ENCODE data around the gene GON4L.
A peak's percentile ranks its signal among the peaks of the same experiment; 100 is the strongest.
"Not testable (repeated sequence)": the region's sequence is repeated elsewhere in the genome, so short reads cannot be mapped to it uniquely, and the experiment has no call there.

Gene GON4L

DNA sequence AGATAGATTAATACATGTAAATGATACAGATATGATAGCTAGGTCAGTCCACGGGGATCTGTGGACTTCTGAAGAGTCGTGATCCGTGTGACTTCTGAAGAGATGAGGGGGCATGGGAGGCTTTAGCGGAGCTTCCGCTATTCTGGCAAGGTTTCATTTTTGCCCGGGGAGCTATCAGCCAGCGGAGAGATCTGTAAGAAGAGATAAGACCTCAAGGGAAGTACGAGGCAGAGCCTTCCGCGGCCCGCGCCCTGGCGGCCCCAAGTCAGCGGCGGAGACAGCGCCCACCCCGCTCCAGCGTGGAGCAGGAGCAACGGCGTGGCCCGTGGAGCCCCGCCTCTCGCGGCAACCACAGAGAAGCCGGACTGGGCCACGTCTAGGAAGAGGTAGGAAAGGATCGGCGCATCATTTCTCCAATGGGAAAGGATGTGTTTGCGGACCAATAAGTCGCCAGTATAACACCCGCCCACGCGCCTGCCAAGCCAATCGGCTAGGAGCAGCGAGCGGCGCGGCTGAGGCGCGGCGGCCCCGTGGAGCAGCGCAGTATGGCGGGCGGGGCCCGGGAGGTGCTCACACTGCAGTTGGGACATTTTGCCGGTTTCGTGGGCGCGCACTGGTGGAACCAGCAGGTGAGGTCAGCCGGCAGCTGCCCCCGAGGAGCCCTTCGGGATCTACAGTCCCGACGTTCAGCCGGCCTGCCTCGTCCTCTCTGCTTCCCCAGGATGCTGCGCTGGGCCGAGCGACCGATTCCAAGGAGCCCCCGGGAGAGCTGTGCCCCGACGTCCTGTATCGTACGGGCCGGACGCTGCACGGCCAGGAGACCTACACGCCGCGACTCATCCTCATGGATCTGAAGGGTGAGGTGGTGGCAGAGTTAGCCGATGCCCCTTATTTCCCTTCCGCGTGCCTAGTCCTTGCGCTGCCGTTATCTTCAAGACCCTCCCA, 111.5 kb downstream of the GON4L start:
- peak; percentile 94 for DNase-seq

DNA sequence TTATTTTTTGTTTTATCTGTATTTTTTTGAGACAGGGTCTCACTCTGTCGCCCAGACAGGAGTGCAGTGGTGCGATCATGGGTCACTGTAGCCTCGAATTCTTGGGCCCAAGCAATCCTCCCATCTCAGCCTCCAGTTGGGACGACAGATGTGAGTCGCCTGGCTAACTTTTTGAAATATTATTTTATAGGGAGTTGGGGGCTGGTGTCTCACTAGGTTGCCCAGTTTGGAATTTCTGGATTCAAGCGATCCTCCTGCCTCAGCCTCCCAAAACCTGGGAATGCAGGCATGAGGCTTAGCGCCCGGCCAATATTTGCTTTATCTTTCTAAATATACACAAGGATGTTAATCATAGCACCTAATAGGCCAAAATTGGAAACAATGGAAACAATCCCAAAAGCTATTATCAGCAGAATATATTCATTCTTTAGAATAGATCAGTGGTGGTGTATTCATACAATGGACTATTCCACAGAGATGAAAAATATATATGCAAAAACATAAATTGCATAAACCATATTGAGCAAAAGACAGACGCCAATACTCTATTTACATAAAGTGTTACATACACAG, 112.2 kb downstream of the GON4L start:
- no peak for DNase-seq

DNA sequence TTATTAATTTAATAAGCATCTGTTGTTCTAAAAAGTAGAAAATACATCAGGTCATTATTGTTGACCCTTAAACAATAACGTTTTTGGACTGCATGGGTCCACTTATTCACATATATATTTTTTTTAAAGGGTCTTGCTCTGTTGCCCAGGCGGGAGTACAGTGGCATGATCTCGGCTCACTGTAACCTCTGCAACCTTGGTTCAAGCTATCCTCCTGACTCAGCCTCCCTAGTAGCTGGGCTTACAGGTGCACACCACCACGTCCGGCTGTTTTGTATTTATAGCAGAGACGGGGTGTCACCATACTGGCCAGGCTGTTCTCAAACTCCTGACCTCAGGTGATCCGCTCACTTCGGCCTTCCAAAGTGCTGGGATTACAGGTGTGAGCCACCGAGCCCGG, 115.1 kb downstream of the GON4L start:
- DNase-seq, result no peak

DNA sequence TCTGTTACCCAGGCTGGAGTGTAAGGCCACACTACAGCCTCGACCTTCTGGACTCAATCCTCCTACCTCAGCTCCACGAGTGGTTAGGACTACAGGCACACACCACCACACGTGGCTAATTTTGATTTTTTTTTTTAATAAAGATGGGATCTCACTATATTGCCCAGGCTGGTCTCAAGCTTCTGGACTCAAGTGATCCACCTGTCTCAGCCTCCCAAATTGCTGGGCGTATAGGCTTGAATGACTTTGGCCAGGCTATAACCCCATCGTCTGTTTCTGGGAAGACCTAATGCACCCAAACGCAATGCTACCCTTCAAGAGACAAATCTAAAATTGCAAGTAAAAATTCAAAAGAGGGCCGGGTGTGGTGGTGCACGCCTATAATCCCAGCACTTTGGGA, 116.0 kb downstream of the GON4L start:
- DNase-seq, result no peak

DNA sequence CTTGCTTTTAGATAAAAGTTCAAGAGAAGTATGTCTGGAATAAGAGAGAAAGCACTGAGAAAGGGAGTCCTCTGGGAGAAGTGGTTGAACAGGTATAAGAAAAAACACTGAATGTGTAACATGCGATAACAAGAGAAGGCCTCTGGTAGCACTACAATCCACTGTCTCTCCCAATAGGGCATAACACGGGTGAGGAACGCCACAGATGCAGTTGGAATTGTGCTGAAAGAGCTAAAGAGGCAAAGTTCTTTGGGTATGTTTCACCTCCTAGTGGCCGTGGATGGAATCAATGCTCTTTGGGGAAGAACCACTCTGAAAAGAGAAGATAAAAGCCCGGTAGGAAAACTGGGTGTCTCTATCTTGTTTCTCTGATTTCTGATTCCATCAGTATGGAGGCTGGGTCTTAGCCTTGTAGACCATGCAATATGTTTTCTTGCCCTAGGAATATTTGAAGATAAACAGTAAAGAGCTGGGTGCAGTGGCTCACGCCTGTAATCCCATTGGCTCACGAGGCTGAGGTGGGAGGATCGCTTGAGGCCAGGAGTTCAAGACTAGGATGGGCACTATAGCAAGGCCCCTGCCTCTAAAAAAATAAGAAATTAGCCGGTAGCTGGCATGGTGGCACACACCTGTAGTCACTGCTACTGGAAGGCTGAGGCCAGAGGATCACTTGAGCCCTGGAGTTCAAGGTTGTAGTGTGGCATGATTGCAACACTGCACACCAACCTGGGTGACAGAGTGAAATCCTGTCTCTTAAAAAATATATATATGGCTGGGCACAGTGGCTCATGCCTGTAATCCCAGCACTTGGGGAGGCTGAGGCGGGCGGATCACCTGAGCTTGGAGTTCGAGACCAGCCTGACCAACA, 127.7 kb downstream of the GON4L start:
- DNase-seq, result peak; percentile 43

DNA sequence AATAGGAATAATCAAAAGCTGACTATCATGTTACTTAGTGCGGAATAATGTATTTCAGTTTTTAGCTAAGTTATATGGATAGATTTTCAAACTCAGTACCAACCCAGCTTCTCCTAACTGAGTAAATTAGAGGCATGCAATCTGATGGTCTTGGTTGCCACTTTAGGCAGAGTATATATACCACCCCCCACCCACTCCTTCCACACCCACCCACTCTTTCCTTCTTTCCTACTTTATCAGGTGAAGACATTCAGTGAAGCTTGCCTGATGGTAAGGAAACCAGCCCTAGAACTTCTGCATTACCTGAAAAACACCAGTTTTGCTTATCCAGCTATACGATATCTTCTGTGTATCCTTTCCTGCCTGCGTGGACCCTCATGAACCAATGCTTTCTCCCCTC, 131.9 kb downstream of the GON4L start:
- no peak for DNase-seq

DNA sequence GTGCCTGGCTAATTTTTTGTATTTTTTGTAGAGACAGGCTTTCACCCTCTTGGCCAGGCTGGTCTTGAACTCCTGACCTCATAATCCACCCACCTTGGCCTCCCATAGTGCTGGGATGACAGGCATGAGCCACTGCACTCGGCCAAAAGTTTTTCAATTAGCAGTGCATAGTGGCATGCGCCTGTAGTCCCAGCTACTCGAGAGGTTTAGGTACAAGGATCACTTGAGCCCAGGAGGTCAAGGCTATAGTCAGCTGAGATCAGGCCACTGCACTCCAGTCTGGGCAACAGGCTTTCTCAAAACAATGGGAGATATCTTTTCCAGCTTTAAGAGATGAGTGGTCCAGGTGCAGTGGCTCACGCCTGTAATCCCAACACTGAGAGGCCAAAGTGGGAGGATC, 137.3 kb downstream of the GON4L start:
- DNase-seq, result no peak

DNA sequence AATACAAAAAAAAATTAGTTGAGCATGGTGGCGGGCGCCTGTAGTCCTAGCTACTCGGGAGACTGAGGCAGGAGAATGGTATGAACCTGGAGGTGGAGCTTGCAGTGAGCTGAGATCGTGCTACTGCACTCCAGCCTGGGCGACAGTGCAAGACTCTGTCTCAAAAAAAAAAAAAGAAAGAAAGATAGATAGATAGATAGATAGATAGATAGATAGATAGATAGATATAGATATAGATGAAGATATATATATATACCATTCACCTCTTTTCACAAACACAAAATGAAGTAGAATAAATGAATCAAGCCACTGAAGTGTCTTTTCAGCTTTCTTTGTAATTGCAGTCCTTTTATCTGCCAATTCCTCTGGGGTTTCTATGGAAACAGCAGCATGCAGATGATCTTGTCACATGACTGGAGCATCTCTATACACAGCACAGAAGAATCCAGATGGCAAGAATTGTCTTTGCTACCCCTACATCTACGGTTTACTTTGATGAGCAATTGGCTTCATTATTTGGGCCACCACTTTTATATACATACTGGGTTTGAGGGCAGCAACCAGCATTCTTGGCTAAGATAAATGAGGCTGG, 138.4 kb downstream of the GON4L start:
- not testable (repeated sequence) for DNase-seq

DNA sequence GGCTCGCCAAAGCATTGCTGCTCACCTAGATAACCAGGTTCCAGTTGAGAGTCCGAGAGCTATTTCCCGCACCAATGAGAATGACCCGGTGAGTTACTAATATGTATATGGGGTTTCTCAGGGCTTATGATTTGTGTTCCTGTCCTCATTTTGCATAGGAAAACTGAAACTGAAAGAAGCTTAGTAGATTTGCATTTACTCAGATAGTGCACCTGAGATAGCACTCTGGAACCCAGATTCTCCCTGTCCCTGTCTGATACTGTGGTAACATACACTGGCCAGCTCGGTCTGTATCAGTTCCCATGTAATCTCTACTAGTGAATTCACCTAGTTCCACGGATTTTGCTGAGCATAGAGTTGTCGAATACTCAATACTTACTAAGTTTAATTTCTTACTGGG, 140.0 kb downstream of the GON4L start:
- DNase-seq, result no peak

DNA sequence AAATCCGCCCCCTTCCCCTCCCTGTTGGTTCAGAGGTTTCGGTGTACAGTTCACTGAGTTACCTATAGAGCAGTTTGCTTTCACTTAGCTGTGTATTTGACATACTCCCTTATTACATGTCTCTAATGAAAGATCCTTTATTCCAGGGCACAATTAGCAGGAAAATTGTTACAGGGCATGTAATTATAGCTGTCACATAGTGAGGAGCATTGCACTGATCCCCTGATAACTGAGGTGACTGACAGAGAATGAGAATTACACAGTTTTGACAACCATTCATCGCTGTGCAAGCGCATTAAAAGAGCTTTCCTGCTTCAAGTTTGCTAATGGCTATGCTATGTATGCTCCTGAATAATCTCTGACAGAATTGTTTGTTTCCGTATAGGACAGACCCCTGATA, 141.2 kb downstream of the GON4L start:
- DNase-seq, result no peak

DNA sequence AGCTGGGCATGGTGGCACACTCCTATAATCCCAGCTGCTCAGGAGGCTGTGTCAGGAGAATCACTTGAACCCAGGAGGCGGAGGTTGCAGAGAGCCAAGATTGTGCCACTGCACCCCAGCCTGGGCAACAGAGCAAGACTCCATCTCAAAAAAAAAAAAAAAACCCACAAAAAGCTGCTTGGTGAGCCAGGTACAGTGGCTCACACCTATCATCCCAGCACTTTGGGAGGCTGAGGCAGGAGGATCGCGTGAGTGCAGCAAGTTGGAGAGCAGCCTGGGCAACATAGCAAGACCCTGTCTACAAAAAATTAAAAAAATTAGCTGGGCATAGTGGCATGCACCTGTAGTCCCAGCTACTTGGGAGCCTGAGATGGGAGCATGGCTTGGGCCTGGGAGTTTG, 142.0 kb downstream of the GON4L start:
- DNase-seq, result not testable (repeated sequence)

DNA sequence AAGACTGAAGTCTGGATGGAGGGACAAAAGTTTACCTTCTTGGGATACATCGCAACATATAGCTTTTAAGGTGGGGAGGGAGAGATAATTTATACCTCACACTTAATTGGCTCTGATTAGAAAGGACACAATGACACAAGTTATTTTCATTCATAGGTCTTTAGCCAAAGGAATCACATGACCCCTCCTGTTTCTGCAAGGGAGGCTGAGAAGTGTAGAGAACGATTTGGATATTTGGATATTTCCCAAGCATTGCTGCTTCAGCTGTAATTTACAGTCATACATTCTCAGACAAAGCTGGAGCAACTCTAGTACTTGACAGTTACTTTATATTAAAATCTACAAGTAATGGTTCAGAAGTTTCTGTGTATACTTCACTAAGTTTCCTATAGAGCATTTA, 143.9 kb downstream of the GON4L start:
- DNase-seq, result no peak

DNA sequence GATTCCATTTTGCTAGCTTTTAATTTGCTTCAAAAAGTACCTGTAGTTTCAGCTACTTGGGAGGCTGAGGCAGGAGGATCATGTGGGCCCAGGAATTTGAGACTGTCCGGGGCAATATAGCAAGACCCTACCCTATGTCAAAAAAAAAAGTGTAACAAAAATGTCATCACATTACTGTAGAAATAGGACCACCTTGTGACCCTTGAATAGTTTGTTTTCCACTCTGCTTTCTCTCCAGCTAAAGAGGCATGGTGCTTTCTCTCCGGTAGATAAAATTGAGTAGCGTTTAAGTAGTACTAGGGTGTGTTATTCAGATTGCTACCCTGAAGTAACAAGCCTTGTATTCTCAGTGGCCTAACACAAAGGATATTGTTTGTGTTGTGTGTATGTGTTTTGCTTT, 144.4 kb downstream of the GON4L start:
- DNase-seq, result not testable (repeated sequence)

DNA sequence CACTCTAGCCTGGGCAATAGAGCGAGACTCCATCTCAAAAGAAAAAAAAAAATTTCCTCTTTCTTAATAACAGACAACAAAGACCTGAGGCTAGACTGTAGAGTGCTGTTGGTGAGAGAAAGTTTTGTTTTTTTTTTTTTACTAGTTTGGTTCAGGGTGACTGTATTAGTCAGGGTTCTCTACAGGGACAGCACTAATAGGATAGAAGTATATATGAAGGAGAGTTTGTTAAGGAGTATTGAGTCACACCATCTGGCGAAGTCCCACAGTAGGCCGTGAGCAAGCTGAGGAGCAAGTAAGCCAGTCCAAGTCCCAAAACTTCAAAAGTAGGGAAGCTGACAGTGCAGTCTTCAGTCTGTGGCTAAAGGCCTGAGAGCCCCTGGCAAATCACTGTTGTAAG, 145.6 kb downstream of the GON4L start:
- DNase-seq, result not testable (repeated sequence)

DNA sequence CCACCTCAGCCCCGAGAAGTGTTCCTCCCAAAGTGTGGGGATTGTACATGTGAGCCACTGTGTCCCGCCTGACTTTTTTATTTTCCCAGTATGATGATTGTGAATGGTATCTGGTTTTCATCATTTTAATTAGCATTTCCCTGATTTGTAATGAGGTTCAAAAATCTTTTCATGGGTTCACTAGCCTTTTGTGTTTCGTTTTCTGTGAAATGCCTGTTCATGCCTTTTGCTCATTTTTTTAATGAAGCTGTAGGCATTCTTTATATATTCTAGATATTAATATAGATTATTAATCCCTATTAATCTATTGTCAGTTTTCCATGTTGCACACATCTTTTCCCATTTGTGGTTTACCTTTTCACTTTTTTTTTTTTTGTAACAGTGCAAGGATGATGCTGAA, 147.6 kb downstream of the GON4L start:
- DNase-seq, result no peak

DNA sequence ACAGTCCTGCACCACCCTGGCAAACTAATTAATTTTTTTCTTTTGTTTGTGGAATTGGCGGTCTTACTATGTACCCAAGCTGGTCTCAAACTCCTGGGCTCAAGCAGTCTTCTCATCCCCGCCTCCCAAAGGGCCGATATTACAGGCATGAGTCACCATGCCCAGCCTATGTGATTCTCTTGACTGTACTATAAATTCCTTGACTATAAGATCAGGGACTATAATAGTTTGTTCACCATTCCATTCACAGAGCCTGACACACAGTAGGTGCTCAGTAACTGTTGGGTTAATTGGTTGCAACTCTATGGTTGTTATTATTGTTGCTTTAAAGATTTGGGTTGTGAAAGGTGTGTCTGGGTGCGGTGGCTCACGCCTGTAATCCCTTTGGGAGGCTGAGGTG, 150.9 kb downstream of the GON4L start:
- DNase-seq, result no peak

DNA sequence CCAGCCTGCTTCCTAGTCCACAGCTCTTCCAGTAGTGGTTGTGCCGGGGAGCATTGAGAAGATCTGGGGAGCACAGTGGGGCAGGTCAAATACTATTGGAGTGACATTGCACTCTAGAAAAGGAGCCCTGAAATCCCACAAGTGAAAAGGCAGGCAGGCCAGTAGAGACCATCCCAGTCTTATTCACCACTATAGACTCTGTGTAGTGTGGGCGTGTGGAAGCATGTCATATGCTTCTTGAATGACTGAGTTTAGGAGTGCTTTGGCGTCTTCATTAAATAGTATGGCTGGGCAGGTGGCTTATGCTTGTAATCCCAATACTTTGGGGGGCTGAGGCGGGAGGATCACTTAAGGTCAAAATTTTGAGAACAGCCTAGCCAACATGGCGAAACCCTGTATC, 152.6 kb downstream of the GON4L start:
- not testable (repeated sequence) for DNase-seq

DNA sequence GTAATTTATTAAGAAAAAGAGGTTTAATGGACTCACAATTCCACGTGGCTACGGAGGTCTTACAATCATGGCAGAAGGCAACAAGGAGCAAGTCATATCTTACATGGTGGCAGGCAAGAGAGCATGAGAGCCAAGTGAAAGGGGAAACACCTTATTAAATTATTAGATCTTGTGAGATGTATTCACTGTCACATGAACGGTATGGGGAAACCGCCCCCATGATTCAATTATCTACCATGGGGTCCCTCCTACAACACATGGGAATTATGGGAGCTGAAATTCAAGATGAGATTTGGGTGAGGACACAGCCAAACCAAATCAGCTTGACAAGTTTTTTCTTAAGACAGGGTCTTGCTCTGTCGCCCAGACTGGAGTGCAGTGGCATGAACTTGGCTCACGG, 153.8 kb downstream of the GON4L start:
- no peak for DNase-seq

DNA sequence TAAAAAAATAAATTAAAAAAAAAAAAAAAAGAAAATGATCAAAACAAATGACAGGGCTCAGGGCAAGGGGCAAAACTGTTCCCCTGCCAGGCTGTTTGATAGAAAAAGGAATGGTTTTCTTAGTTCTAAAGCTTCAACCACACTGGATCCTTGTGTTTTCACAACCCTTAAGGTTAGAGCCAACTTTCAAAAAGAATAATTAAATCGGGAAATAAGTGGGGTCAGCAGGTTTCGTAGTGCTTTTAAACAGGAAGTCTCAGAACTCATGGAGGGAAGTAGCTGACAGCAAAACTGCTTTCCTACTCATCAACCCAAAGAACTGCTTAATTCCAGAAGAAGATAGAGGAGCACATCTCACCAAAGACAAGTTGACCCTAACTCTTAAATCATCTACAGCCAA, 155.3 kb downstream of the GON4L start:
- not testable (repeated sequence) for DNase-seq

Measured in COR-L47 (cell line).